HepG2 (cell line): Measurements from ENCODE around the gene CDC37L1. TPM values are rescaled to one million over a fixed set of nuclear protein-coding genes. Genes with fewer than 3 reads are reported as not detected.

Source experiments
- ARNT2 ChIP-seq: sonication (generic); formaldehyde crosslinking; IDR thresholded peaks from 2 replicates; pipeline ENCODE4 v1.8.0; 2022; ENCODE audit warnings: mild to moderate bottlenecking, low read depth, missing genetic modification reagents, moderate library complexity
- ATRX ChIP-seq: sonication (generic); formaldehyde crosslinking; IDR thresholded peaks from 2 replicates; pipeline ENCODE4 v1.4.0; 2020; ENCODE audit warnings: missing genetic modification reagents, borderline replicate concordance
- CSRNP1 ChIP-seq: sonication (generic); formaldehyde crosslinking; IDR thresholded peaks from 2 replicates; pipeline ENCODE4 v1.8.1; 2023; ENCODE audit warnings: mild to moderate bottlenecking, missing genetic modification reagents
- FOXC1 ChIP-seq: sonication (generic); formaldehyde crosslinking; IDR thresholded peaks from 2 replicates; pipeline ENCODE4 v1.8.0; 2022; ENCODE audit warnings: mild to moderate bottlenecking, missing genetic modification reagents, borderline replicate concordance
- GATAD1 ChIP-seq: IDR thresholded peaks from 2 replicates; pipeline ENCODE4 v1.6.1; 2016; ENCODE audit warnings: missing genetic modification reagents, missing compliant biosample characterization
- GTF3A ChIP-seq: sonication (generic); formaldehyde crosslinking; conservative IDR thresholded peaks from 2 replicates; pipeline ENCODE4 v1.4.0; 2020; ENCODE audit warnings: mild to moderate bottlenecking, missing genetic modification reagents
- HDAC1 ChIP-seq: sonication (generic); formaldehyde crosslinking; IDR thresholded peaks from 2 replicates; pipeline ENCODE4 v1.5.1; 2020; ENCODE audit warnings: mild to moderate bottlenecking, missing genetic modification reagents
- HINFP ChIP-seq: sonication (generic); formaldehyde crosslinking; IDR thresholded peaks from 2 replicates; pipeline ENCODE4 v1.4.0; 2020; ENCODE audit warnings: low read depth, mild to moderate bottlenecking, missing genetic modification reagents
- KLF16 ChIP-seq, 2 experiments: sonication (generic) in 1 of 2; formaldehyde crosslinking in 1 of 2; IDR thresholded peaks; 2 replicates each; pipeline versions ENCODE4 v1.6.1 to v1.8.0; 2016 to 2023; ENCODE audit warnings: missing genetic modification reagents in 2 of 2, missing compliant biosample characterization in 1 of 2
- KLF9 ChIP-seq: IDR thresholded peaks from 2 replicates; pipeline ENCODE4 v1.6.1; 2016; ENCODE audit warnings: low read depth
- PAF1 ChIP-seq: IDR thresholded peaks from 2 replicates; pipeline ENCODE4 v1.6.1; 2016; ENCODE audit warnings: missing genetic modification reagents, missing compliant biosample characterization
- RXRA ChIP-seq: sonication (generic); formaldehyde crosslinking; IDR thresholded peaks from 2 replicates; pipeline ENCODE4 v1.5.1; 2020; ENCODE audit warnings: missing genetic modification reagents
- STAT5B ChIP-seq: sonication (generic); formaldehyde crosslinking; IDR thresholded peaks from 2 replicates; pipeline ENCODE4 v1.4.0; 2020; ENCODE audit warnings: missing genetic modification reagents
- TFDP2 ChIP-seq: sonication (generic); formaldehyde crosslinking; IDR thresholded peaks from 2 replicates; pipeline ENCODE4 v1.4.0; 2020; ENCODE audit warnings: missing genetic modification reagents
- TRAFD1 ChIP-seq: sonication (generic); formaldehyde crosslinking; IDR thresholded peaks from 2 replicates; pipeline ENCODE4 v1.5.1; 2020; ENCODE audit warnings: missing genetic modification reagents, mild to moderate bottlenecking, borderline replicate concordance
- ZBTB38 ChIP-seq: sonication (generic); formaldehyde crosslinking; IDR thresholded peaks from 2 replicates; pipeline ENCODE4 v1.5.1; 2020; ENCODE audit warnings: mild to moderate bottlenecking, missing genetic modification reagents
- ZNF207 ChIP-seq: fragments of 450-650 bp; IDR thresholded peaks from 2 replicates; pipeline ENCODE4 v1.6.1; 2016; ENCODE audit warnings: antibody characterized with exemption, borderline replicate concordance
- ZNF276 ChIP-seq: sonication (generic); formaldehyde crosslinking; IDR thresholded peaks from 2 replicates; pipeline ENCODE4 v1.4.0; 2020; ENCODE audit warnings: mild to moderate bottlenecking, low read depth, missing genetic modification reagents
- ZNF33B ChIP-seq: sonication (generic); formaldehyde crosslinking; IDR thresholded peaks from 2 replicates; pipeline ENCODE4 v1.5.1; 2020; ENCODE audit warnings: mild to moderate bottlenecking, missing genetic modification reagents
- polyA plus RNA-seq, 8 experiments: library from polyadenylated mRNA; depleted of rRNA in 3 of 8; stranded (reverse) in 7 of 8; unstranded in 1 of 8; fragments of >200 nt; fragmentation: Illumina TruSeq in 4 of 8; extraction: Trizol in 4 of 8; gene quantifications; 2 replicates each; pipeline versions ENCODE4 v1.2.1 to v1.2.3, GENCODE V29; 2011 to 2016; ENCODE audit warnings: low read depth in 4 of 8, missing spikeins in 1 of 8, mixed read lengths in 1 of 8; ENCODE audit not compliant: insufficient read depth in 1 of 8
- total RNA-seq, 5 experiments: library from RNA; depleted of rRNA; stranded (reverse); fragments of >200 nt; fragmentation: Illumina TruSeq; extraction: Trizol; gene quantifications; 2 replicates each; pipeline ENCODE4 v1.2.3, GENCODE V29; 2016; ENCODE audit warnings: low read depth in 1 of 5

CDC37L1 gene
- total and polyA plus RNA-seq, 2 of the 13 experiments (the other 11 are each of a cell fraction or from before 2014, with no cell fraction given) = 5.5 to 17.0 TPM

GRCh38 chr9:4666042-4666699 is 13.2 kb upstream of the CDC37L1 start, which contains the start of gene SPATA6L (continued):
- TF ChIP-seq ZNF276 (CRISPR knock-in tag) = no peak
- no peak; the same call in 1 of the 2 replicates for TF ChIP-seq GATAD1 (CRISPR knock-in tag)
- no peak for TF ChIP-seq KLF16 (CRISPR knock-in tag; IDR thresholded peaks at IDR 0.05)
- TF ChIP-seq ZBTB38 = peak; percentile 56
- no peak for TF ChIP-seq ZNF207
- TF ChIP-seq ATRX (CRISPR knock-in tag) = no peak
- TF ChIP-seq RXRA (CRISPR knock-in tag) = 0 out of 2 replicates have a peak, but pooled peaks have one; percentile 36
- no peak for TF ChIP-seq ZNF33B
- no peak for TF ChIP-seq GTF3A (CRISPR knock-in tag)
- no peak for TF ChIP-seq PAF1 (CRISPR knock-in tag)
- peak; percentile 67; the same call in 1 of the 2 replicates for TF ChIP-seq FOXC1
- TF ChIP-seq HINFP (CRISPR knock-in tag) = no peak
- TF ChIP-seq CSRNP1 = peak; percentile 32; the same call in 1 of the 2 replicates
- no peak for TF ChIP-seq STAT5B
- no peak for TF ChIP-seq TFDP2 (CRISPR knock-in tag)
- TF ChIP-seq KLF9 = no peak
- peak; percentile 69; the same call in 1 of the 2 replicates for TF ChIP-seq HDAC1 (CRISPR knock-in tag)
- TF ChIP-seq ARNT2 (CRISPR knock-in tag) = no peak
- peak; percentile 48; the same call in 1 of the 2 replicates for TF ChIP-seq TRAFD1
